T-helper 1 cell (primary cell): ENCODE measurements around the gene NALCN.

Source experiments
- DNase-seq, 5 donors: peaks; one replicate each; pipeline ENCODE4 v3.0.0-alpha.2; 2012 to 2020

Gene NALCN

DNA sequence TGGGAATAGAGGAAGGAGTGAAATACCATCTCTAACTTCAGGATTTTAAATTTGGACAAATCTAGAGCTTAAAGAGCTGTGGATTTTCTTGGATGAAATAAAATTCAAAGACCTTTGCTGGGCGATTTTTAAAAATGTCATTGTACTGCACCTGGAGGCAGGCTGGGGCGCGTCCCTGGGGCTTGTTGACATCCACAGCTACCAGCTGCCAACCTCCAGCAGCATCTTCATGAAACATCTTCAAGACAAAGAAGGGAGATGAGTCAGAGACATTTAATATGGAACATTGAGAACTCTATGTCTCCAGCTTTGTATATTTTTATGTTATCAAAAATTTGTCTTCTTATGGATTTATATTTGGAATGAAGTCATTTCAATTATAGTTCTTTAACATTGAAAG is 132.5 kb downstream of the NALCN start:
- no peak for DNase-seq

DNA sequence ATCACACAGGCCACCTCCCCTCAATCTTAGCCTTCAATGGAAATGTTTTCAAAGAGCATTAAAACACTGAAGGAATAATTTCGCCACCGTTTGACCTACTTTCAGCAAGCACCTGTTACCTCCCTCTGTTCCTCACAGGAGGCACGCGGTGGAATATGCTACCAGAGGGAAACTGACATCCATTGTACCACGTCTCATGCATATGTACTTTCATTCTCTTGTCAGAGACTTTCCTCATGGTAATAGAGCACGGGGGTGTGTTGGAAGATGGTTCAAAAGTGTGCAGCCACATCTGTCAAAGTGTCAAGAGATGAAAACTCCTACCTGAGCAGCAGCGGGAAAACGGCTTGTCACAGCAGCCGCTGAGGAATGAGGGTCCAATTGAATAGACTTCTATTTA is 143.4 kb downstream of the NALCN start:
- no peak for DNase-seq

DNA sequence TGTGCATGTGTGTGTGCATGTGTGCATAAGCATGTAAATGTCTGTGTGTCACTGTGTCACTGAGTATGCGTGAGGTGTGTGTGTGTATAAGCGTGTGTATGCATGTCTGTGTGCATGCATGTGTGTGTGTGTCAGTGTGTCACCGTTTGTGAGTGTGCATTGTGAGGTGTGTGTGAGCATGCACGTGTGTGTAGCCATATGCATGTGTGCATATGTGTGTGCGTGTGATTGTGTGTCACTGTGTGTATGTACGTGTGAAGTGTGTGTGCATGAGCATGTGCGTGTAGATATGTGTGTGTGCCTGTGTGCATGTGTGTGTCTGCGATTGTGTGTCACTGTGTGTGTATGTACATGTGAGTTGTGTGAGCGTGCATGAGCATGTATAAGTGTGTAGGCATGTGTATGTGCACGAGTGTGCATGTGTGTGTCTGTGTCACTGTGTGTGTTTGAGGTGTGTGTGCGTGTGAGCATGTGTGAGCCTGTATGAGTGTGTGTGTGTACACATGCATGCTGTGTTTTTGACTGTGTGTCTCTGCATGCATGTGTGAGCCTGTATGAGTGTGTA is 144.5 kb downstream of the NALCN start:
- no peak for DNase-seq

DNA sequence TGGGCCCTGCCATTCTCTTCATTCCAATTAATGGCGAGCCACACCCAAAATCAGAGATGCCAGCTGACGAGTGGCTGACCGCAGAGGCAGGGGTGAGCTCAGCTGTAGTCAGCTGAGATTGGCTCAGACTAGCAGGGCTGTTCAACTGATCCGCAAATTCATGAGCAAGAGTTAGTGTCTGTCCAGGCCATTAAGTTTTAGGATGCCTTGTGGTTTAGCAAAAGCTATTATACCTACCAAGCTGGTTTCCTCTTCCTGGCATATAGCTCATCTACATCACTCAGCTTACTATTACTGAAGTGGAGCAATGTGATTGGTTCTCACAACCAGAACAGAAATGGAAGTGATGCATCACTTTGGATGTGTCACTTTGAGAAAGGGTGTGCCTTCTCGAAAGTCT is 148.7 kb downstream of the NALCN start:
- DNase-seq: peak in 1 of 5 donors; percentile 32

DNA sequence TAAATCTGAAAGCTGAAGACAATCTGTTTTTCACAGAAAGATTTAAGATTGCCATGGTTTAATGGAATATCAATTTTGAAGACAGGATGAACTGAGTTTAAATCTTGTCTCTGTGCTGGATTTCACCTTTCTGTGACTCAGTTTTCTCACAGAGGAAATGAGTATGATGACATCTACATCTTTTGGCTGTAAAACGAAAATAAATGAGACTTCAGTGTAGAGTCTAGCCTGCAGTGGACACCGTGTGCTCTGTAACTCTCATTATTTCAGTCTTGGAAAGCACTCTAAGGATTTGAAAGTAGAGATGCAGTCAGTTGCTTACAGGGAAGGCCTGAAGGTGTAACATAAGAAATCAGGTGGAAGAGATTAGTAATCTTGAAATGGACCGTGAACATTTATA is 150.4 kb downstream of the NALCN start:
- DNase-seq: peak in 1 of 5 donors; percentile 21

DNA sequence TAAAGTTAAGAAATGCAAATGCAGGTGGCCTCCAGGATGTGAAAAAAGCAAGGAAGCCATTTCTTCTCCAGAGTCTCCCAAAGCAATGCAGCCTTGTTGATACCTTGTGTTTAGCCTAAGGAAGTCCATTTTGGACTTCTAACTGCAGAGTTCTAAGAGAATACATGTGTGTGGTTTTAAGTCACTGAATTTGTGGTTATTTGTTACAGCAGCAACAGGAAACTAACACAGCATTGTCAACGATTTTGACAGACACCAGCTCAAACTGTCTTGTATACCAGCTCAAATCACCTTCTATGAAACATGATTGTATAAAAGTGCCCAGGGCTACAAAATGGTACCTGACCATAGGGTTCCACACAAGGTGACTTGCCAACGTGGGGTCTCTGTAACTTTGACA is 151.4 kb downstream of the NALCN start:
- no peak for DNase-seq

DNA sequence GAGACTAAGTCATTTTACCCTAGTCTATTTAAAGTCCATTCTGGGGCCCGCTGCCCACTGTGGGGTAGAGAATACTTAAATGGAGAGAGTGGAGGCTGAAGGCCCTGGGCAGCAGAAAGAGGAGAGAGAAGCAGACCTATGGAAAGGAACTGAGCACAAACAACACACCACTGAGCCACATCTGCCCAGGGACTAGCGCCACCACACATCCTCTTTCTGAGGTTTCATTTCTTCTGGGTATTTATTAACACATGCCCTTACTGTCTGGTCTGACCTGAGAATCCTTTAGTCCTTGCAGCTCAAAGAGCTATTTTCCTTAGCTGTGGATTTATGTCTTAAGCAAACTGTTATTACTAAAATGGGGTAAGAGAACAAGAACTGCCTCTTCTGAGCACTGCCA is 154.0 kb downstream of the NALCN start:
- DNase-seq: no peak

DNA sequence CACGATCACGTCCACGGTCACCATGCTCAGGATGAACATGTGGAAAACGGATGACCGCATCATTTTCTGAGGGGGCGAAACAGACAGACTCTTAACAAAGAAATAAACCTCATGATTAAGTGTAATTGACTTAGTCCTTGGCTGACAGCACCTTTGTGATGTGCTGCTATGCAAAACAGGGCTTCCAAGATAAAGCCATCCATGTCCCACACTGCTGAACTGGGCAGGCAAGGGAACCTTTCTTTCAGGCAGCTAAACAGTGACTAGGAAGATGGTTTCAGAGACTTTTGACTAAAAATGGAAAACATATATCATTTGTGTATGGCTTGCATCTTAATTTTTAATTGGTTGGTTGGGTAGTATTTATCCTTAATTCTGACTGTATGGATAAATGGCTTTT is 157.8 kb downstream of the NALCN start:
- DNase-seq: no peak

DNA sequence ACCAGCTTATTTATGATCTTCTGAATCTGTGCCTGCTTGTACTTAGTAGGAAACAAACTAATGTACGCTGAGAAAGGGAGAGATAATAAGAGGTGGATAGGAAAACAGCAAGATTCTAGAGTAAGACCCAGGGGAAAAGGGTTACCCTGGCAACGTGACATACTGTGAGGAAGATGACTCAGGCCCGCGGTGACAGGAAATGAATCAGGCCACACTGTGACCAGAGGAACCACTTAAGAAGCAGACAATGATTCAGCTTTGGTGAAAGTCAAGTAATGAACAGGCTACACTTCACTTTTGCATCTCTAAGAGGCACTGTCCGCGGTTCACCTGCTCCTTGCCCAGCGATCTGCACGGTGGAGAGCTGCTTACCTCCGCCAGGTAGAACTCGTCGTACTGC is 158.2 kb downstream of the NALCN start:
- peak in 2 of 5 donors; percentile 22 to 76 for DNase-seq

DNA sequence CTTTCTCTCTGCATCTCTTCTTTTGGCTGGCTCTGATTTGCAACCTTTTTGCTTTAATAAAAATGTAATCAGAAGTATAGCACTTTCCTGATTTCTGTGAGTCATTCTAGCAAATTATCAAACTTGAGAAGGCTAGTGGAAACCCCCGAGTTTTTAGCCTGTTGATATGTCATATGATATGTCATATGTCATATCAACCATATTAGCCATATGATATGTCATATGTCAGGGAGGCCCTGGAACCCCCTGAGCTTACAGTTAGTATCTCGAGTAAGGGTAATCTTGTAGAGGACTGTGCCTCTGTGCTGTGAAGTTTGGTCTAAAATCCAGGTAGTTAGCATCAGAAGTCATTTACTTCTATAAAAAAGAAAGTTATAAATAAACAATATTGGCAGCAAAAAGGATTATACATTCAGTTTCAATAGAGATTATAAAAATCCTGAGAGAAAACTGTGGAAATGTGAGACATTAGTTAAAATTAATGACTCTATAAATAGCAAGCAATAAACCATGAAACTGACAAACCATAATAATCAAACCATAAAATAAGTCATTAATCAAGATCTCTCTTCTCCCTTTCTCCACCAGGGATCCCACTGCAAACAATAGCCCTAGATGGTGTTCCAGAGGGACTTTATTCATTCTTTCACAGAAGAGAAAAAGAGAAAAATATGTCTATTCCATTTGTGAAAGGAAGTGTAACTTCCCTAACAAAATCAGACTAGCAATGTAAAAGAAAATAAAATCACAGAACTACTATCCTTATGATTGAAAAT is 167.4 kb downstream of the NALCN start:
- no peak for DNase-seq

DNA sequence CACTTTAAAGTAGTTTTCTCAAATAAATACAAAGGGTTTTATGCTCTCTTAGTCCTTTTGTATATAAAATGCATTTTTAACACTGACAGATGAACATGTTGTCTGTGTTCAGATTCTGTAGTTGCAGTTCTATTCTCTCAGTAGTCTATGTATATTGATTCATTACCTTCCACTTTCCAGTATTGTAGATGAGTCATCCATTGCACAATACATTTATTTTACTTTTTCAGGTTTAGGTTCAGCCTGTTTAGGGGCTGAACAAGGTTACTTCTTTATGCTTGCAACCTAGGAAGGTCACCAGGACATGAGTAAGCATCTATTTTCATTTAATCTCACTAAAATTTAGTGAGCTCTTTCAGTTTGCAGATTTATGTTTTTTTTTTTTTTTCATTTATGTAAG is 173.6 kb downstream of the NALCN start:
- DNase-seq: no peak

DNA sequence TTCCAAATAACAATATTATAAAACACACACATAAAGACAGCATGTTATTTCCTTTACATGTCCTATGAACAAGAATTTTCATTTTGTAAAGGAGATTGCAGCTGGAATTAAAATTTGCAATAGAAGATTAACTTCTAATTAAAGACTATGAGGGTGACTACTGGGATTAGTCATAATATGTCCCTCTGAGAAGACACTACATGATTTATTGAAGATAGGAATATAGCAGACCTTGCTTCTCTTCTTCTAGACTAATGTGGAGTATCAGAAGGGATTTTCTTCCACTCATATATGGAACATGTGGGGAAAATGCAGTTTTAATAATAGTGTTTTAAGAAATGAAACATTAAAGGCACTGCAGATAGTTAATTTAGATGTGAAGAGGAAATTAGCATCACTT is 177.8 kb downstream of the NALCN start:
- DNase-seq: no peak

DNA sequence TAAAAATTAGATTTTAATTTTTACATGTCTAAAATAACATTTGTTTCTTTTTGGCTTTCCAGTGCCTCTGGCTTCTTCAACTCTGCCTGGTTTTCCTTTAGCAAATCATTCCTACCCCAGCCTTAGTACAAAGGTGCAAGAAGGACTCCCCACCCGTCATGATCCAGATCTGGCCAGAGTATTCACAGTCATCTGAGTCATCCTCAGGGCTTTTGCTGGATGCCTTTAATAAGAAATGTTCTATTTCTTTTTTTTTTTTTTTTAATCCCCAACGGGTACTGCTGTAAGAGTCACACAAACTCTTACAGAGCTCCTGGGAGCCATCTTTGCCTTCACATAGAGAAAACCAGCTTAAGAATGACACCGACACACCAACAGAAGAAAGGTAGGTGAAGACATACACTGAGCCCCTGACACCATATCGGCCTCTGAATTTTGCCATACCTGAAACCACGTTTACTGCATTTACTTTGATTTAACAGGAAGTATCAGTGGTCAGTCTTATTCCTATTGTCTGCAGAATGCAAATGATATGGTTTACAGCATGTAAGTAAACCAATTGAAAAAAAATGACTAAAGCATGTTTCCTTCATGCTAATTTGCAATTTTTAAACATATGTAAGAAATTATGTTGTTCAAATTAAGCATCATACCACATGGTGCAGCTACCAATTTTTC is 184.4 kb downstream of the NALCN start:
- DNase-seq: no peak

DNA sequence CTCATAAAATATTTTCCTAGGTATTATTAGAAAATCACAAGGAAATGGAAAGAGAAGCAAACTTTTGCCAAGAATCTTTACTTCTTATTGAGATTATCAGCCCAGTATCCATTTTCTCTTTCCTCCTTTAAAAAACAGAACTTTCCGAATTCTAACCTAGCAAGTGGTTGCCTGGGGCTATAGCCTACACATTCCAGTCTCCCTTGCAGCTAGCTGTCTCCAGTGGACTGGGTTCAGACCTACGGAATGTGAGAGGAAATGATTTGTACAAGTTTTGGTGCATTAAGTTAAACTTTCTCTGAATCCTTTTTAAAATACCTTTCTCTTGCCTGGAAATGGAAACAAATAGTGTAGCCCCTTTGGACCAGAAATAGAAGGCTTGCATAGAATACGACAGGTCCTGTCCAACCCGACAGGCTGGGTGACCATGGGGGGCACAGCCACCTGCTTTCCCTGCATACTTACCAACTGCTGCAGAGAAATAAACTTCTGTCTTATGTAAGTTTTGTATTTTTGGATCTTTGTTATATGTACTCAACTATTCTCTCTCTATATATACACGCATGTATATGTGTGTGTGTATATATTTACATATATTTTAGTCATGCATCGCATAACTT is 185.9 kb downstream of the NALCN start:
- no peak for DNase-seq

DNA sequence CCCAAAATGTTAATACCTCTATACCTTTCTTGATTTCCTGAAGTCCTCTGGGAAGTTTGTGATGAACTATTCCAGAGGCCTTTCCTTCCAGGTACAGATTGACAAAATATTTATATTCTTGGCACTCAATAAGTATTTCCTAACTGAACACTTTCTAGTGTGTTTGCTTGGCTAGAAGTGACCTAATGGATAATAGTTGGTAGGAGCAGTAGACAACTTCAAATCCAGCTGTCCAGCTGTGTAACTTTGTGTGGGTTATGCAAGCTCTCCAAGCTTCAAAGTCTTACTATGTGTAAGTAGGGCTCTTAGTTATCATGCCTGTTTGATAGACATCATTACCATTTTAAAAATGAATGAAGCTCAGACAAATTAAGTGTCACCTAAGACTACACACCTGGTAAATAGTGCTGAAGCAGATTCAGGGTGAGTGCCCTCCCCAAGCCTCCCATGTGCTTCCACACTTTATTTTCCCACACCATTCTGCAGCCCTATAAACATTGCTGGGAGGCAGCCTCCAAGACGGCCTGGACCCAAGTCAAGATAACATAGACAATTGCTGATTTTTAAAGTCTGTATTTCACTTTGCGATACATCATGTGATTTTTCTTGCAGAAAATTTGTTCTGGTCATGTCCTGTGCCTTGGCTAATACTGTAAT is 196.6 kb downstream of the NALCN start:
- DNase-seq: no peak

DNA sequence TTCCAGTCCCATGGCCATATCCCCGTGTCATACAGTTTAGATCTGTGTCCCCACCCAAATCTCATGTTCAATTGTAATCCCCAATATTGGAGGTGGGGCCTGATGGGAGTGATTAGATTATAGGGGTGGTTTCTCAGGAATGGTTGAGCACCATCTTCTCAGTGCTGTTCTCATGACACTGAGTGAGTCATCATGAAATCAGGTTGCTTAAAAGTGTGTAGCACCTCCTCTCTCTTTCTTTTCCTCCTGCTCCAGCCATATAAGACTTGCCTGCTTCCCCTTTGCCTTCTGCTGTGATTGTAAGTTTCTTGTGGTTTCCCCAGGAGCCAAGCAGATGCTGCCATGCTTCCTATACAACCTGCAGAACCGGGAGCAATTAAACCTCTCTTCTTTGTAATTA is 197.8 kb downstream of the NALCN start:
- DNase-seq: no peak

DNA sequence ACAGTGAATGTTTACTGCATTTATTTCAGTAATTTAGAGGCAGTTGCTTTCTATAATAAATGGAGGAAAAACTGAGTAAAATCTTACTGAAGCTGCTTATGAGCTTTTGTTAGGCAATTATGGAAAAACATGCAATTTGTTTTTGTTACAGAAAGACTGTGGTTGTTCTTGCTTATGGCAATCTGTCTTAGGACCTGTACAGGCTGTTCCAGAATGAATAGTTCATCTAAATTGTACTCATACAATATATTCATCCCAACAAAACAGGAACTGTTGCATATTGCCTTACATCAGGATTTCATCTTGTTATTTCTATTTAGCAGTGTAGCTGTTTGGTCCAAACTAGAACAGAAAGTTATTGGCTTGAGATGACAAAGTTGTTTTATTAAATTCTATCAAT is 199.2 kb downstream of the NALCN start:
- no peak for DNase-seq

DNA sequence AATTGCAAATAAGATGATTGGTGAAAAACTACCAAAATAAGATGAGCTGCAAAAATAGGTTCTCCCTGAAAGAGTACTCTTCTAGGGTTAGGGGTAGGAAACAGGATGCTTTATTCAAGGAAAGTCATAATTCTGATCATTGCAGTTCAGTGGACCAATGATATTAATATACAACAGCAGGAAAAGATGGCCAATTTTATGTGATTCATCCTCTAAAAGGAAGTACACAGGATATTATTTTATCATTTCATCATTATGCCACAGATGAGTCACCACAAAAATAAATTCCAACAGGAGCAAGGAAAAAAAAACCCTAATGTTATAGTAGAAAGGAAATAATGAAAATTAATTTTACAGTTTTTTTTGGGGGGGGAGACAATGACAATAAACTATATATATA is 205.0 kb downstream of the NALCN start:
- DNase-seq: no peak

DNA sequence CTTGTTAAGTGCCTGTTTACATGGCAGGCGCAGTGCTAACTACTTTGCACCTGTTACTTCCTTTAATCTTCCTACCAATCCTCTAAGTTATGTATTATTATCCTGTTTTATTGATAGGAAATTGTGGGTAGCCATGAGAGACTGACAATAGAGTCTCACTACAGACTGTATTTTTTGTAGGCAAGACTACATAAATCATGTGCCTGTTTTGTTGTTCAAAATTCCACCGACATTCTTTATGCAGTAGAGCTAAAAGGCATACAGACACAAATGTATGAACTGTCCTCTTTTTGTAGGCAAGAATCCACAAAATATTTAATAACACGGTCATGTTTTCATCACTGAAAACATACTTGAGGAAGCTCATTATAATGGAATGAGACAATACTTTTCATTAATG is 205.5 kb downstream of the NALCN start:
- DNase-seq: no peak

DNA sequence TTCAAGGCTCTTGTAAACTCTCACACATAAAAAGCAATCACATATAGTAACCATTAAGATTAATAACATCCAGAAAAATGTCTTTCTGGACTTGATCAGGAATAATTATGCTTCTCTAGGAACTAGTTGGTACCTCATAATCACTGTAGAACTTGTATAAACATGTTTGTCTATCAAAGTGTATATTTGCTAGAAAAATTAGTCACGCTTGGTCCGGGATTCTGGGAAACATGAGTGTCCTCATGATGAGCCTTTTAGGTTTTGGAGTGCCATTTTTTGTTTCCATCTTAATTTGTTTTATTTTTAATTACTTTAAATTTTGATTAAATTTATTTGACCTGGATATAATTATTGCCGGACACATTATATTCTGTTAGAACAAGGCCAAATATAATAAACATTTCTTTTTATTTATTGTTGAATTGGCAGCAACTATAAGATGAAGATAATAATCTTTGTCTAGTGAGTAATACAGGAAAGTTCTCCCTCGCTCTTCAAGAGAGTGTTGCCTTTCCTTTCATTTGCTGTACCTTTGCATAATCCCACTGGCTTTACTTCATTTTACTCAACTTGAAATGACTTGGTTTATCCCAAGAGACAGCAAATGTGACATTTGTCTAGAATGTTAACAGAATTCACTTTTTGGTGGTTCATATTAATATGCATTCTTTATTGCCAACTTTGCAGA is 207.0 kb downstream of the NALCN start:
- DNase-seq: no peak

DNA sequence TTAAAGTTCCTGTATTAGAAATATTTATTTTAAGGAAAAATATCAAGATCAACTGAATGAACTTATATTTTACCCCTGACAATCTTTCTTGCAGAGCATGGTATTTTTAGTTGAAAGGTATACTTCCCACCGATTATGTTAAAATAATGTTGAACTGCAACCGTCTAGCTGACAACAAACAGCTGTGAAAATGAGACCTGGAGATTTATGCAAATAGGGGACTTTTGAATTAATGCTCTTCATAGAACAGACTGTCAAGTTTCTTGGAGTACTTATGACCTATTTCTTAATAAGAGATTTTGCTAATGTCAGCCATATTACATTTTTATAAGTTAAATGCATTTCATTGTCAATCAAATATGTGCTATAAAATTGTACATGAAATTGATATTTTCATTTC is 210.9 kb downstream of the NALCN start:
- DNase-seq: no peak

DNA sequence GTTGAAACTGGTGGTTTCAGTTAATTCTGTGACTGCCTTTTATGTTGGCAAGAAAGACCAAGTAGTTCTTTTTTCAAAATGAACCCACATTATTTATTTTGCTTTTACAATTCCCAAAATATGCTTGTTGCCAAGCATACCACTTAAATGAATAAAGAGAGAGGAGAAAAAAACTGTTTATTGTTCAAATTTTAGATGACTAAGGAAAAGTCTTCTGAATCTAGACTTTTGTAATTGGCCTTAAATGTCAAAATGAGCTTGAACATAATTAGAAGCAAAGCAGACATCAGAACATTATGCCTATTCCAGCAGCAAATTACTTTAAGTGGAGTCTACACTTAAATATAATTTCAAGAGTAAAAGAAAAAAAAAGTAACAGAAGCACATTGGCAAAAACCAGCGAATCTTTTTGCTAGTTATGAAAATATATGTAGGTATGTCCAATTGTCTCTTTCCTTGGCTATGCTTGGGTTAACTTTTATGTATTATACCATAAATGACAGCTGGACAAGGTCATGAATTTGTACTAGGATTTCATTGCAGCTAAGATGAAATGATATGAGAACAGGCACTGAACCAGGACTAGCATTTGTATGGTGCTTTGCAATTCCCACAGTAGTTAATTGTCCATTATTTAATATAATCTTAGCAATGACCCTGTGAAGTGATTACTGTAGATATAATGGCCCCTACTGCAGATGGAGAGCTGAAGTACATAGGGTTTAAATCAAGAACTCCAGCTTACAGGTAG is 211.9 kb downstream of the NALCN start:
- no peak for DNase-seq
